Measurements from ENCODE around the gene C18orf54. TPM values are rescaled to one million over a fixed set of nuclear protein-coding genes. Genes with fewer than 3 reads are reported as not detected.

Gene C18orf54
- total RNA-seq, 1 donor from 2014 or later, result 27.9 TPM

DNA sequence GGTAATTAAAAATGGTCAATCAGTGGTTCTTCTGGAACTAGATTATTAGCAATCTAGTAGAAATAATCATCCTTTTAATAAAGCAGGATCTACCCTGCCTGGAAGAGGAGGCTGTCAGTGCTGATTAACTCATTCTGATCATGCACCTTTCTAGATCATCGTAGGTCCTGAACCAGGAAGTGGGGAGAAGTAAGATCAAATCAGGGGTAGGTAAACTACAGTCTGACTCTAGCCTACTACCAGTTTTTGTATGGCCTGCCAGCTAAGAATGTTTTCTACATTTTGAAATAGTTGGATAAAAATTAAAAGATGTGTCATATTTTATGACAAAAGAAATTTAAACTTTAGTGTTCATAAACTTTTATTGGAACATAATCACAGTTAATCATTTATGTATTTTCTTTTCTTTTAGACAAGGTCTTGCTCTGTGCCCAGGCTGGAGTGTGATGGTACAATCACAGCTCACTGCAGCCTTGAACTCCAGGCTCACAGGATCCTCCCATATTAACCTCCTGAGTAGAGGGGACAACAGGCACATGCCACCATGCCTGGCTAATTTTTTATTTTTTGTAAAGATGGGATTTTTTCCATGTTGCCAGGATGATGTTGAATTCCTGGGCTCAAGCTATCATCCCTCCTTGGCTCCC, 36.1 kb downstream of the C18orf54 start:
- Mint-ChIP-seq H3K9me3 (peaks cover 2% of the 10 kb centered on the region), H3K27ac (ENCODE audit: unreplicated experiment) (no peak overlapping the region), H3K36me3 (ENCODE audit: low read depth) (no peaks in the 10 kb centered on the region), H3K27me3 (ENCODE audit: low read depth) (no peaks in the 10 kb centered on the region), H3K4me1 (peaks cover 7% of the 10 kb centered on the region), H3K4me3 (no peak overlapping the region)
- TF ChIP-seq, protein P1, sequence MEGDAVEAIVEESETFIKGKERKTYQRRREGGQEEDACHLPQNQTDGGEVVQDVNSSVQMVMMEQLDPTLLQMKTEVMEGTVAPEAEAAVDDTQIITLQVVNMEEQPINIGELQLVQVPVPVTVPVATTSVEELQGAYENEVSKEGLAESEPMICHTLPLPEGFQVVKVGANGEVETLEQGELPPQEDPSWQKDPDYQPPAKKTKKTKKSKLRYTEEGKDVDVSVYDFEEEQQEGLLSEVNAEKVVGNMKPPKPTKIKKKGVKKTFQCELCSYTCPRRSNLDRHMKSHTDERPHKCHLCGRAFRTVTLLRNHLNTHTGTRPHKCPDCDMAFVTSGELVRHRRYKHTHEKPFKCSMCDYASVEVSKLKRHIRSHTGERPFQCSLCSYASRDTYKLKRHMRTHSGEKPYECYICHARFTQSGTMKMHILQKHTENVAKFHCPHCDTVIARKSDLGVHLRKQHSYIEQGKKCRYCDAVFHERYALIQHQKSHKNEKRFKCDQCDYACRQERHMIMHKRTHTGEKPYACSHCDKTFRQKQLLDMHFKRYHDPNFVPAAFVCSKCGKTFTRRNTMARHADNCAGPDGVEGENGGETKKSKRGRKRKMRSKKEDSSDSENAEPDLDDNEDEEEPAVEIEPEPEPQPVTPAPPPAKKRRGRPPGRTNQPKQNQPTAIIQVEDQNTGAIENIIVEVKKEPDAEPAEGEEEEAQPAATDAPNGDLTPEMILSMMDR (conservative IDR thresholded peaks at IDR 0.05), result no peak
- DNase-seq (ENCODE audit: low read depth, low spot score), result no peak

DNA sequence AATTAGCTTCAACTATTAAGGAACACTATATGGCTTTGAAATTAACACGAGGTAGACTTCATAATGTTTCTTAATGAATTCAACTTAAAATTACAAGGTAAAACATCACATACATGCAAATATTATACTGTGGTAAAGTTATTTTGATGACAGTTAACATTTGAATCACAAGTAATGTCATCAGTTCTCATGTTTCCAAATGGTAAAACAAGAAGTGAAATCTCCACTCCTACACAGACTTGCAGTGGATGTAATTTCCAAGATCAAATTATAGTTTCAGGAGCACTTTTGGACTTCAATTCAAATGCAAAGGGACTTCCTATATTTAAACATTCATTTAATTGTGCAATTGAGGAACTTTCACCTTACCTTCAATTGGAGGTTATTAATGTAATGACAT, 39.1 kb downstream of the C18orf54 start:
- no peaks in the 10 kb centered on the region for H3K36me3 Mint-ChIP-seq (ENCODE audit: low read depth)
- no peak overlapping the region for H3K4me3 Mint-ChIP-seq
- H3K9me3 Mint-ChIP-seq, result no peaks in the 10 kb centered on the region
- DNase-seq (ENCODE audit: low read depth, low spot score), result no peak
- TF ChIP-seq, protein P1 (conservative IDR thresholded peaks at IDR 0.05), result no peak
- H3K27ac Mint-ChIP-seq (ENCODE audit: unreplicated experiment), result no peak overlapping the region
- no peaks in the 10 kb centered on the region for H3K27me3 Mint-ChIP-seq (ENCODE audit: low read depth)
- peaks cover 4% of the 10 kb centered on the region for H3K4me1 Mint-ChIP-seq

DNA sequence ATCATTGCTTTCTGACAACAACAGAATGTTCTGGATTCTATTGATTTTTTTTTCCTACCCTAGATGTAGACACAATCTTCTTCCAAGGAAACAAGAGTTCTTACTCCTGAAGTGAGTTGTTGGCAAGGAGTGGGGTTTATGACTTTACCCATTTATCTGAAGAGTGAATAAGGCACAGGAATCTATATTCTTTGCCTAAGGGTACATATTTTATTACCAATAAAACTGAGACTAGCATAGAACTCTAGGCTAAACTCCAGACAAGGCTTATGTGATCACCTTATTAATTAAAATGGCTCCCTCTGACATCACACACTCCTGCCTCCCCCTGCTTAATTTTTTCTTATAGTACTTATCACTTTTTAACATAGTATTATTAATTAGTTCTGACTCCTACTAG, 47.6 kb downstream of the C18orf54 start:
- H3K9me3 Mint-ChIP-seq, result peaks cover 2% of the 10 kb centered on the region
- no peak overlapping the region for H3K27ac Mint-ChIP-seq (ENCODE audit: unreplicated experiment)
- TF ChIP-seq, protein P1 (conservative IDR thresholded peaks at IDR 0.05), result no peak
- H3K27me3 Mint-ChIP-seq (ENCODE audit: low read depth), result no peaks in the 10 kb centered on the region
- no peak for DNase-seq (ENCODE audit: low read depth, low spot score)
- no peaks in the 10 kb centered on the region for H3K4me1 Mint-ChIP-seq
- no peak overlapping the region for H3K4me3 Mint-ChIP-seq
- no peaks in the 10 kb centered on the region for H3K36me3 Mint-ChIP-seq (ENCODE audit: low read depth)

DNA sequence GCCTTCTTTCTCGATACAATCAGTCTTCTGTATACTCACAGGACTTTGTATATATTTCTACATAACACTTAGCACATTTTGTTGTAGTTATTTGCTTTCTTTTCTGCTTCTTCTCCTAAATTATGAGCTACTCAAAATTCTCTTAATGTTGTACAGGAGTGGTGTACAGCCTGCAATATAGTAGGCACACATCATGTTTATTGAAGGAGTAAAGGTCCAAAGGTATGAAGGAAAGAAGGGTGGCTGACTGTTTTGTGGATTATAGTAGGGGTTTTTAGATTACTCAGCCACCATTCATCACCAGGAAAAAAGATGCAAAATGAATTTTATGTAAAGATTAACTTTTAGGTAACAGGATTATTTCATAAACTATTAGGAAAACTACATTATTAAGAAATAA, 54.1 kb downstream of the C18orf54 start:
- H3K36me3 Mint-ChIP-seq (ENCODE audit: low read depth), result no peaks in the 10 kb centered on the region
- H3K27ac Mint-ChIP-seq (ENCODE audit: unreplicated experiment), result no peak overlapping the region
- H3K9me3 Mint-ChIP-seq, result no peaks in the 10 kb centered on the region
- TF ChIP-seq, protein P1 (conservative IDR thresholded peaks at IDR 0.05), result no peak
- no peak overlapping the region for H3K4me3 Mint-ChIP-seq
- no peaks in the 10 kb centered on the region for H3K27me3 Mint-ChIP-seq (ENCODE audit: low read depth)
- DNase-seq (ENCODE audit: low read depth, low spot score), result no peak
- peaks cover 6% of the 10 kb centered on the region for H3K4me1 Mint-ChIP-seq

DNA sequence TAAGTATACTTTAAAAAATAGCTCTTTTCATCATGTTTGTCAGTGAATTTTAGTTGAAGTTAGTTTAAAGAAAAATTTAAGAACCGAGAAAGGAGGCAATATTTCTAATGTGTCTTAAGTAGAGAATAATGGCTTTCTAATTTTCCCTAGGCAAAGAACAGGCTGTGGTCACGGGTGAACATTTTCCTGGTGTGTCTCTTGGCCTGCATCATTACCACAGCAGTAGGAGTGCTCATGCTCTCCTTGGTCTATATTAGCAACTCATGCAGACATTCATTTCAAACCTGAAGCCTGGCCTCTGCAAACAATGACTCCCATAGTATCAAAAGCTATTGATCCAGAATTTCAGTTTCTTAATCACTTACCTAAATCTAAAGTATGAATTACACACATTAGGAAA, 57.4 kb downstream of the C18orf54 start:
- TF ChIP-seq, protein P1 (conservative IDR thresholded peaks at IDR 0.05), result no peak
- no peaks in the 10 kb centered on the region for H3K36me3 Mint-ChIP-seq (ENCODE audit: low read depth)
- H3K27ac Mint-ChIP-seq (ENCODE audit: unreplicated experiment), result no peak overlapping the region
- peaks cover 7% of the 10 kb centered on the region for H3K4me1 Mint-ChIP-seq
- no peak for DNase-seq (ENCODE audit: low read depth, low spot score)
- no peaks in the 10 kb centered on the region for H3K27me3 Mint-ChIP-seq (ENCODE audit: low read depth)
- no peaks in the 10 kb centered on the region for H3K9me3 Mint-ChIP-seq
- no peak overlapping the region for H3K4me3 Mint-ChIP-seq

All from neural crest cell (in vitro differentiated cells).